Esophagus squamous epithelium (tissue), 4 donors: ENCODE data around the gene HSD17B12.

Experiments used
- CTCF ChIP-seq, 6 experiments: fragments of 450-650 bp in 4 of 6; fragments of 200-600 bp in 2 of 6; sonication (generic) in 2 of 6; IDR thresholded peaks; one replicate each; pipeline ENCODE4 v1.5.1; 2016 to 2019; ENCODE audit warnings: antibody characterized with exemption in 6 of 6, mild to moderate bottlenecking in 4 of 6, moderate library complexity in 4 of 6
- POLR2A ChIP-seq, 4 donors: fragments of 450-650 bp; IDR thresholded peaks; one replicate each; pipeline ENCODE4 v1.6.1; 2017; ENCODE audit warnings: antibody characterized with exemption in 4 of 4, mild to moderate bottlenecking in 4 of 4, moderate library complexity in 3 of 4

GRCh38 chr11:43790444-43790794 is 109.9 kb downstream of the HSD17B12 start:
- TF ChIP-seq CTCF (IDR thresholded peaks at IDR 0.05) = no peak
- no peak for TF ChIP-seq POLR2A (IDR thresholded peaks at IDR 0.05)
